Naive thymus-derived CD4-positive, alpha-beta T cell (primary cell): ENCODE results near the gene DOK1. TPM values are rescaled to one million over a fixed set of nuclear protein-coding genes. Genes with fewer than 3 reads are reported as not detected.

Experiments used
- ATAC-seq: fragments of 150-1000 bp; cut with Tn5 transposase; 2 replicates; pipeline ENCODE4 v1.10.0; 2021; ENCODE audit warnings: mild to moderate bottlenecking, moderate library complexity
- CTCF ChIA-PET: fragments of 350-600 bp; sonication (Branson Sonifier 250); formaldehyde crosslinking; loops from one replicate; lab custom pipeline; 2021; ENCODE audit warnings: antibody characterized with exemption; lab: Charles Lee
- POLR2A ChIA-PET: fragments of 350-600 bp; sonication (Branson Sonifier 250); formaldehyde crosslinking; loops from one replicate; lab custom pipeline; 2021; ENCODE audit warnings: antibody characterized with exemption, inconsistent platforms; lab: Charles Lee
- DNase-seq, 9 donors: peaks; one replicate each; pipeline versions ENCODE4 v3.0.0 to v3.0.0-alpha.2; 2020 to 2022; ENCODE audit warnings: mixed read lengths in 1 of 9
- H3K27ac ChIP-seq: one replicate; pipeline ENCODE4 v1.7.0; 2013; ENCODE audit warnings: mild to moderate bottlenecking, low read depth, low read length, moderate library complexity
- H3K27me3 ChIP-seq, 2 donors: one replicate each; pipeline ENCODE4 v1.7.0; 2013; ENCODE audit warnings: low read length in 2 of 2, mild to moderate bottlenecking in 2 of 2, moderate library complexity in 2 of 2; ENCODE audit not compliant: control insufficient read depth in 2 of 2, insufficient read depth in 2 of 2
- H3K36me3 ChIP-seq, 3 experiments: 1 replicate in 2 of 3; 2 replicates in 1 of 3; pipeline ENCODE4 v1.7.0; 2013; ENCODE audit warnings: low read length in 3 of 3, mild to moderate bottlenecking in 3 of 3, moderate library complexity in 1 of 3; ENCODE audit not compliant: insufficient read depth in 3 of 3, control insufficient read depth in 2 of 3
- H3K4me1 ChIP-seq, 2 donors: one replicate each; pipeline ENCODE4 v1.7.0; 2013; ENCODE audit warnings: low read length in 2 of 2, mild to moderate bottlenecking in 2 of 2, moderate library complexity in 1 of 2; ENCODE audit not compliant: control insufficient read depth in 2 of 2, insufficient read depth in 2 of 2
- H3K4me3 ChIP-seq: 2 replicates; pipeline ENCODE4 v1.7.0; 2013; ENCODE audit warnings: mild to moderate bottlenecking, low read length
- H3K9me3 ChIP-seq, 3 experiments: 1 replicate in 2 of 3; 2 replicates in 1 of 3; pipeline ENCODE4 v1.7.0; 2013; ENCODE audit warnings: low read length in 3 of 3; ENCODE audit not compliant: control insufficient read depth in 2 of 3
- H3K27ac Mint-ChIP-seq, 9 donors: one replicate each; pipeline ENCODE4 v1.8.0; 2020 to 2022; ENCODE audit warnings: mixed read lengths in 9 of 9, mild to moderate bottlenecking in 8 of 9, moderate library complexity in 5 of 9, inconsistent platforms in 2 of 9
- H3K27me3 Mint-ChIP-seq, 5 donors: one replicate each; pipeline ENCODE4 v1.8.0; 2021 to 2022; ENCODE audit warnings: mixed read lengths in 5 of 5, mild to moderate bottlenecking in 1 of 5
- H3K36me3 Mint-ChIP-seq, 5 donors: one replicate each; pipeline ENCODE4 v1.8.0; 2020 to 2022; ENCODE audit warnings: mixed read lengths in 5 of 5, mild to moderate bottlenecking in 3 of 5, inconsistent platforms in 1 of 5
- H3K4me1 Mint-ChIP-seq, 7 donors: one replicate each; pipeline ENCODE4 v1.8.0; 2020 to 2022; ENCODE audit warnings: mixed read lengths in 7 of 7, mild to moderate bottlenecking in 3 of 7, inconsistent platforms in 1 of 7
- H3K4me3 Mint-ChIP-seq, 10 donors: one replicate each; pipeline ENCODE4 v1.8.0; 2020 to 2022; ENCODE audit warnings: mild to moderate bottlenecking in 10 of 10, mixed read lengths in 10 of 10, moderate library complexity in 6 of 10, inconsistent platforms in 2 of 10
- H3K9me3 Mint-ChIP-seq, 11 donors: one replicate each; pipeline ENCODE4 v1.8.0; 2020 to 2022; ENCODE audit warnings: mixed read lengths in 11 of 11, mild to moderate bottlenecking in 4 of 11, inconsistent platforms in 1 of 11, moderate library complexity in 1 of 11
- intact Hi-C, 2 donors: fragments of 100-400 bp; cut with micrococcal nuclease; formaldehyde crosslinking; loops; one replicate each; pipeline ENCODE4 v1.15.1; 2023
- polyA plus RNA-seq, 2 donors: library from polyadenylated mRNA; unstranded; fragments of 300-500 nt; fragmentation: Illumina TruSeq; gene quantifications; one replicate each; pipeline ENCODE4 v1.2.3, GENCODE V29; 2021
- total RNA-seq, 6 experiments: library from RNA in 5 of 6; stranded (reverse) in 5 of 6; gene quantifications; 1 replicate in 5 of 6; 2 replicates in 1 of 6; pipeline ENCODE4 v1.2.3 and lab custom pipeline; 2021 to 2026

The DOK1 gene
- total and polyA plus RNA-seq, 7 experiments from 2014 or later, result 7.0 to 39.5 (median 24.2) TPM

DNA sequence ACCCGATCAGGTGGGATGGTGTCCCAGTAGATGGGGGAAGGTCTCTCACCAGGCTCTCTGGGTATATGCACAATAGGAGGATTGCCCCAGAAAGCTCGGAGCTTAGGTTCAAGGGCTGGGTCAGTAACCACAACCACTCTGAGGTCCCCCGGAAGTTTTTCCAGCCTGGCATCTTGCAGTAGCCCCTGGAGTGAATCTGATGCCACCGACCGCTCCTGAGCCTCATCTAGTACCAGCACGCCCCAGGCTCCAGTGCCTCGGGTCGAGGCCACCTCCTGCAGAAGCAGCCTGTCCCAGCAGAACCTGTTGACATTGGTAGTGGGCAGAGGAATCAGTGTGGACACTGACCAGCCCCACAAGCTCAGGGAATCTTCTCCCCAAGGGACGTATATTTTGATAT lies 30.5 kb upstream of the DOK1 start:
- Mint-ChIP-seq H3K27me3 (peaks cover 22 to 24% (median 23%) of the 10 kb centered on the region in 5 donors), H3K36me3 (peaks cover 8 to 29% (median 24%) of the 10 kb centered on the region in 5 donors), H3K27ac (no peak overlapping the region), H3K9me3 (peaks cover 0 to 2% (median 0%) of the 10 kb centered on the region in 11 donors), H3K4me1 (peaks cover 13 to 28% (median 24%) of the 10 kb centered on the region in 7 donors), H3K4me3 (no peak overlapping the region)
- Histone ChIP-seq H3K4me3 (no peak overlapping the region), H3K9me3 (no peaks in the 10 kb centered on the region), H3K4me1 (peaks cover 0 to 10% of the 10 kb centered on the region in 2 donors), H3K27ac (no peak overlapping the region), H3K36me3 (peaks cover 0 to 23% (median 6%) of the 10 kb centered on the region in 3 experiments), H3K27me3 (peaks cover 0 to 5% of the 10 kb centered on the region in 2 donors)
- intact Hi-C loops, result no loop called here
- ATAC-seq (no peak), DNase-seq (no peak)
- POLR2A ChIA-PET, result no interaction called here
- CTCF ChIA-PET, result no interaction called here

DNA sequence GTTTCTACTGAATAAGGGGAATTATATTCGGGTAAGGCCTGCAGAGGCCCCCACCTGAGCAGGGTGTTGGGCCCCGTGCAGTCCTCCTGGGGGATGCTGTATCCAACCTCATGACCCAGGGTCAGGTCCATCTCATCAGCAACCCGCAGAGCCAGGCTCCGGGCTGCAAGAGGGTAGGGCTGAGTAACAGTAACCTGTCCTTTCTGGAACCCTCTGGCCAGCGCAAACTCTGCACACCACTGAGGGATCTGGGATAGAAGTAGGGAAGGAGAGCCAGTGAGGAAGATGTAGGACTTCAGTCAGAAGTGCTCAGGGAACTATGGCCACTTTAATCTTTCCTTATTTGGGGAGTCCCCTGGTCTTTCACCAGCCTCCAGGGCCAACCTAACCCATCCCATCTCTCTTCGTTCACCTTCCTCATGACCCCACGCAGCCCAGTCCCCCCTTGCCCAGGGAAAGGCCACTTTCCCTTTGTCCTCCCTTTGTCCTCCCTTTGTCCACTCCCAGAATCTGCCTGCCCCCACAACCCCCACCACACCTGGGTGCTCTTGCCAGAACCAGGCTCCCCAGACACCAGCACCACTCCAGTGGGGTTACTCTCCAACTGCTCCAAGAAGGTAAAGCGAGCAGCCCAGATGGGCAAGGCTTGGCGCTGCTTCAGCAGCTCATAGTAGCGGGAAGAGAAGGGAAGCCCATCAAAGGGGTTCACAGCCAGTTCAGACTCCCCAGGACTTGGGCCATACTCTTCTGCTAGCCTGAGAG lies 29.4 kb upstream of the DOK1 start:
- ChIA-PET POLR2A (interaction anchor here (1.3 to 2.0 kb wide), 2 partner anchors 10 to 14 kb away, joined by 4 to 8 read pairs; partner anchors contain the start of gene TLX2), CTCF (interaction anchor here (2.3 kb wide), 1 partner anchor 42 kb away, joined by 6 read pairs; the partner anchor contains the start of genes CCDC142 and TTC31)
- Mint-ChIP-seq H3K27ac (no peak overlapping the region), H3K4me3 (no peak overlapping the region), H3K27me3 (peaks cover 11 to 13% (median 12%) of the 10 kb centered on the region in 5 donors), H3K9me3 (no peaks in the 10 kb centered on the region), H3K4me1 (peaks cover 16 to 29% (median 26%) of the 10 kb centered on the region in 7 donors), H3K36me3 (peaks cover 8 to 31% (median 21%) of the 10 kb centered on the region in 5 donors)
- intact Hi-C loops, result loop anchor here in 1 of 2 donors (5.0 kb wide), 2 partner anchors 328 to 598 kb away; partner anchors contain the start of genes DGUOK and MTHFD2
- Histone ChIP-seq H3K36me3 (peaks cover 0 to 33% (median 6%) of the 10 kb centered on the region in 3 experiments), H3K4me1 (peaks cover 0 to 10% of the 10 kb centered on the region in 2 donors), H3K9me3 (no peaks in the 10 kb centered on the region), H3K27me3 (no peaks in the 10 kb centered on the region), H3K27ac (no peak overlapping the region), H3K4me3 (no peak overlapping the region)
- DNase-seq (no peak), ATAC-seq (no peak)

DNA sequence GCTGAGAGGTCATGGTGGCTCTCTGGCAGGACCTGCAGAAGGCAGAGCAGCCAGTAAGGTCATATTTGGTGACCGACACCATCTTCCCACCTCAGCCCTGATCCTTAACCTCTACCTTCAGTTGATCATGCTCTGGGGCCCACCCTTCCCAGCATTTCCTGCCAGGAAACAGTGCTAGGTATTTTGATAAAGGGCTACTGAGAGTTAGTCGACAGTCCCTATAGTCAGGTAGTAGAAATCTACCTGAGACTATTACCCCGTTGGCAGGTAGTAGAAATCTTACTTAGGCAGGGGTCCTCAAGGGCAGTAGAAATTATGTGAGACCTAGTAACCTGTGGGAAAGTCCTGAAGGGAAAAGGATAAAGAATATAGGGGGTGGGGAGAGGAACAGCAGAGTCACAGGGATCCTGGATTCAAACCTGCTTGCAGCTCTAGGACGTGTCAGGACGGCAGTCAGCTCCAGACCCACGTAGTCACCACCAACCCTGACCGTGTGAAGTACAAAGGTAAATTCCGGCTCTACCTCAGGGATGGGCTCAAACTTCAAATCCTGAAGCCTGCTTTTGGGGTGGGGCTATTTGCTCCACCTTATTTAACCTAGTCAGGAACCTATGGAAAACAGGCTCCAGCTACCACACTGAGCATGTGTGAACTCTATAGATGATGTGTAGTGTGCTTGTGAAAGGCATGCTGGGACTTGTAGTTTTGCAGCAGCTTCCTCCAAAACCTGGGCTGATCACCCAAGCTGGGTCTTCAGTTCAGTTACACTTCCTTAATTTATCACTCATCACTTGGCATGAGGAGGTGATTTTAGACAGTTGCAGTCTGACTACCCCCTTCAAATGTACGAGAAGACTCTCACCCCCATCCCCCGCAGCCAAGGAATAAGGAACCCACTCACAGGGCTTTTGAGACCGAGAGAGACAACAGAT lies 28.5 kb upstream of the DOK1 start, which contains the start of gene DQX1:
DQX1 (minus strand) TSS at position 515 of the 932 bp plus-strand sequence; CDS start at position 13, 502 bp downstream.
- H3K4me1 ChIP-seq, result peaks cover 4 to 15% of the 10 kb centered on the region in 2 donors
- H3K4me3 Mint-ChIP-seq, result peak within 1 kb of the TSS in 6 of 10 donors; percentile 10 to 94 (median 32)
- H3K27me3 Mint-ChIP-seq, result peaks cover 3 to 9% (median 3%) of the 10 kb centered on the region in 5 donors
- ChIA-PET POLR2A (interaction anchor here (0.6 to 2.0 kb wide), 9 partner anchors 8 to 789 kb away, joined by 3 to 9 read pairs (median 4); partner anchors contain the start of genes TLX2, TPRKB and WBP1), CTCF (interaction anchor here (0.6 to 2.3 kb wide), 4 partner anchors 17 to 276 kb away, joined by 3 to 6 read pairs (median 3); partner anchors contain the start of genes CCDC142 and TTC31)
- H3K27ac ChIP-seq, result no peak within 1 kb of the TSS
- no peak within 1 kb of the TSS for H3K4me3 ChIP-seq
- H3K27me3 ChIP-seq, result no peaks in the 10 kb centered on the region
- intact Hi-C loops, result loop anchor here in 1 of 2 donors (5.0 kb wide), 2 partner anchors 329 to 599 kb away; partner anchors contain the start of genes DGUOK and MTHFD2
- peak in 3 of 9 donors; percentile 33 to 42 (median 41) for DNase-seq
- peaks cover 16 to 35% (median 32%) of the 10 kb centered on the region in 7 donors for H3K4me1 Mint-ChIP-seq
- peak within 1 kb of the TSS in 3 of 9 donors; percentile 28 to 46 (median 43) for H3K27ac Mint-ChIP-seq
- no peaks in the 10 kb centered on the region for H3K9me3 ChIP-seq
- no peaks in the 10 kb centered on the region for H3K9me3 Mint-ChIP-seq
- no peak for ATAC-seq
- peaks cover 8 to 30% (median 21%) of the 10 kb centered on the region in 5 donors for H3K36me3 Mint-ChIP-seq
- peaks cover 0 to 35% (median 6%) of the 10 kb centered on the region in 3 experiments for H3K36me3 ChIP-seq

DNA sequence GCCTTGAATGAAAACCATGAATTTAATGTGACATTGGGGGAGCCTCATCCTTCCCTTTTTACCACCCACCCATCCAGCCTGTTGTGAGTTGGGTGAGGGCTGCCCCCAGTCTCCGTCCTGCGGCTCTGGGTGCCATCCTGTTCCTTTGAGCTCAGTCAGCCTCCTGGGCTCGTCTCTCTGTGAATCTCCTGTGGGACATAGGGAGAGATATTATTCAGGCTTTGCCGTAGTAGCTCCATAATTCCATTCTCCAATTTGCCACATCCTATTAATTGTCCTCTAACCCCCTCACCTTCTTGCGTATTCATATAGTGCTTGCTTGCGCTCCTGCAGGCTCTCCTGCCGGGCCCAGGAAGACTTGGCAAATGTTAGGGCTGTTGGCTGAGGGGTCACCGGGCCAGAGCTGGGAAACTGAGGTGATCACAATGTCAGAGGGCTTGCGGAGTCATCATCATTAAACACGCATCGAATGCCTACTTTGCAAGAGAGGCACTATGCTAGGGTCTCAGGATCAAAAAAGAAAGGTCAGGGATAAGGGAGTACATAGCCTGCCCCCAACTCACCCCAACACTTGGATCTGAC lies 27.8 kb upstream of the DOK1 start:
- POLR2A ChIA-PET, result interaction anchor here (0.7 to 2.0 kb wide), 11 partner anchors 9 to 789 kb away, joined by 3 to 9 read pairs (median 4); partner anchors contain the start of genes CCDC142, PCGF1, TLX2 and TPRKB
- H3K9me3 Mint-ChIP-seq, result no peaks in the 10 kb centered on the region
- no peak overlapping the region for H3K27ac ChIP-seq

DNA sequence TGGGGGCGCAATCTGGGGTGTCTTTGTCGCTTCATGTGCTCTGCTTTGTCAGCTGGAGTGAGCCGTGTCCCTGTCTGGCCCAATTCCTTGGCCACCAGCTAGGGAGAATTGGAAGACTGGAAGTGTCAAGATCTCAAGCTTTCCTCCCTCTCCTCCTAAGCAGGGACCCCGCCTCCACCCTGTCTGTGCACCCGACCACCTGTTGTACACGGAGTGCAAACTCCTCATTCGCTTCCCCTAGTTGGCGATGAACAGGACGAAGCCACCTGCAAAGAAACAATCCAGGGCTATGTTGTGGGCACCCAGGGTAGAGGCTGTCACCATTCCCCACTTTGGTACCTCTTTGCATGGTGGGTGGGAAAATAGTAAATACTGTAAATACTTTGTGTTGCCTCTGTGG lies 26.8 kb upstream of the DOK1 start:
- no peaks in the 10 kb centered on the region for H3K9me3 Mint-ChIP-seq
- no peak for ATAC-seq
- peaks cover 0 to 38% (median 6%) of the 10 kb centered on the region in 3 experiments for H3K36me3 ChIP-seq
- intact Hi-C loops, result loop anchor here (2.0 to 5.0 kb wide), 4 partner anchors 45 to 600 kb away; partner anchors contain the start of genes CCDC142 (in 1 of the 2), DGUOK (in 1 of the 2), INO80B (in 1 of the 2) and MTHFD2 (in 1 of the 2)
- H3K4me3 Mint-ChIP-seq, result peak overlapping the region; percentile 91 to 98 (median 94)
- CTCF ChIA-PET, result interaction anchor here (2.3 kb wide), 1 partner anchor 45 kb away, joined by 6 read pairs; the partner anchor contains the start of genes CCDC142 and TTC31
- no peak overlapping the region for H3K4me3 ChIP-seq
- POLR2A ChIA-PET, result interaction anchor here (0.9 to 1.4 kb wide), 4 partner anchors 19 to 27 kb away, joined by 3 to 5 read pairs (median 4); partner anchors contain the start of genes LOXL3 and PCGF1
- H3K36me3 Mint-ChIP-seq, result peaks cover 8 to 37% (median 26%) of the 10 kb centered on the region in 5 donors
- DNase-seq, result no peak
- peak overlapping the region in 4 of 9 donors; percentile 76 to 93 (median 90) for H3K27ac Mint-ChIP-seq
- H3K9me3 ChIP-seq, result no peaks in the 10 kb centered on the region
- no peaks in the 10 kb centered on the region for H3K27me3 Mint-ChIP-seq
- peaks cover 25 to 50% (median 43%) of the 10 kb centered on the region in 7 donors for H3K4me1 Mint-ChIP-seq
- no peaks in the 10 kb centered on the region for H3K27me3 ChIP-seq
- H3K4me1 ChIP-seq, result peaks cover 11 to 25% of the 10 kb centered on the region in 2 donors
- no peak overlapping the region for H3K27ac ChIP-seq

More for the DNA sequence above, 27.8 kb upstream of the DOK1 start:
- no peak for ATAC-seq
- peaks cover 11 to 23% of the 10 kb centered on the region in 2 donors for H3K4me1 ChIP-seq
- no peak for DNase-seq
- intact Hi-C loops, result loop anchor here in 1 of 2 donors (5.0 kb wide), 2 partner anchors 329 to 599 kb away; partner anchors contain the start of genes DGUOK and MTHFD2
- H3K36me3 Mint-ChIP-seq, result peaks cover 8 to 32% (median 21%) of the 10 kb centered on the region in 5 donors
- H3K27me3 Mint-ChIP-seq, result peaks cover 0 to 5% (median 0%) of the 10 kb centered on the region in 5 donors
- H3K9me3 ChIP-seq, result no peaks in the 10 kb centered on the region
- CTCF ChIA-PET, result interaction anchor here (0.6 to 2.3 kb wide), 3 partner anchors 44 to 277 kb away, joined by 3 to 6 read pairs (median 3); partner anchors contain the start of genes CCDC142 and TTC31
- H3K4me3 ChIP-seq, result no peak overlapping the region
- peak overlapping the region in 5 of 10 donors; percentile 10 to 80 (median 30) for H3K4me3 Mint-ChIP-seq
- H3K27ac Mint-ChIP-seq, result peak overlapping the region in 1 of 9 donors; percentile 28
- no peaks in the 10 kb centered on the region for H3K27me3 ChIP-seq
- H3K4me1 Mint-ChIP-seq, result peaks cover 16 to 42% (median 36%) of the 10 kb centered on the region in 7 donors
- peaks cover 0 to 35% (median 6%) of the 10 kb centered on the region in 3 experiments for H3K36me3 ChIP-seq
